DLD1 (cell line): Measurements from ENCODE around the gene CACNA1H.

Experiments used
- in situ Hi-C: cut with HindIII; loops from 2 replicates; pipeline ENCODE4 v1.10.0; 2017; ENCODE audit warnings: low sequenced_read_pairs

The CACNA1H gene

GRCh38 chr16:1137604-1138003, 15.3 kb upstream of the CACNA1H start:
- in situ Hi-C loops, result loop anchor here (25.0 kb wide), 1 partner anchor 150 kb away; the partner anchor contains the start of gene SOX8

GRCh38 chr16:1140582-1141162, 12.2 kb upstream of the CACNA1H start:
- in situ Hi-C loops, result loop anchor here (25.0 kb wide), 1 partner anchor 153 kb away; the partner anchor contains the start of gene SOX8

- in situ Hi-C loops, result loop anchor here (25.0 kb wide), 1 partner anchor 154 kb away; the partner anchor contains the start of gene SOX8
These were observed 11.7 kb upstream of the CACNA1H start for GRCh38 chr16:1141191-1141590.

- in situ Hi-C loops, result loop anchor here (25.0 kb wide), 1 partner anchor 154 kb away; the partner anchor contains the start of gene SOX8
These were observed 11.2 kb upstream of the CACNA1H start for GRCh38 chr16:1141716-1142115.

GRCh38 chr16:1142911-1143310, 10.0 kb upstream of the CACNA1H start:
- in situ Hi-C loops, result loop anchor here (25.0 kb wide), 1 partner anchor 156 kb away; the partner anchor contains the start of gene SOX8

- in situ Hi-C loops, result loop anchor here (25.0 kb wide), 1 partner anchor 157 kb away; the partner anchor contains the start of gene SOX8
These were observed 9.0 kb upstream of the CACNA1H start for GRCh38 chr16:1143761-1144450.

- in situ Hi-C loops, result loop anchor here (25.0 kb wide), 1 partner anchor 157 kb away; the partner anchor contains the start of gene SOX8
These were observed 8.2 kb upstream of the CACNA1H start for GRCh38 chr16:1144476-1145382.

- in situ Hi-C loops, result loop anchor here (25.0 kb wide), 1 partner anchor 158 kb away; the partner anchor contains the start of gene SOX8
These were observed 7.4 kb upstream of the CACNA1H start for GRCh38 chr16:1145383-1146100.

GRCh38 chr16:1146409-1146808, 6.5 kb upstream of the CACNA1H start:
- in situ Hi-C loops, result loop anchor here (25.0 kb wide), 1 partner anchor 159 kb away; the partner anchor contains the start of gene SOX8

GRCh38 chr16:1147027-1147426, 5.9 kb upstream of the CACNA1H start:
- in situ Hi-C loops, result loop anchor here (25.0 kb wide), 1 partner anchor 160 kb away; the partner anchor contains the start of gene SOX8

- in situ Hi-C loops, result loop anchor here (25.0 kb wide), 1 partner anchor 162 kb away; the partner anchor contains the start of gene SOX8
These were observed 3.7 kb upstream of the CACNA1H start for GRCh38 chr16:1149101-1149636.

GRCh38 chr16:1150511-1150982, 2.4 kb upstream of the CACNA1H start:
- in situ Hi-C loops, result no loop called here

GRCh38 chr16:1151424-1152122, 1.3 kb upstream of the CACNA1H start:
- in situ Hi-C loops, result no loop called here

GRCh38 chr16:1152123-1152638, 725 bp upstream of the CACNA1H start:
- in situ Hi-C loops, result no loop called here

GRCh38 chr16:1153480-1154160, 714 bp downstream of the CACNA1H start:
- in situ Hi-C loops, result no loop called here

GRCh38 chr16:1154291-1154886, 1.5 kb downstream of the CACNA1H start:
- in situ Hi-C loops, result no loop called here

- in situ Hi-C loops, result no loop called here
These were observed 2.0 kb downstream of the CACNA1H start for GRCh38 chr16:1154887-1155331.
